ENCODE measurements around the gene KCNH2.
A peak's percentile ranks its signal among the peaks of the same experiment; 100 is the strongest.
"Not testable (repeated sequence)": the region's sequence is repeated elsewhere in the genome, so short reads cannot be mapped to it uniquely, and the experiment has no call there.

KCNH2 gene

DNA sequence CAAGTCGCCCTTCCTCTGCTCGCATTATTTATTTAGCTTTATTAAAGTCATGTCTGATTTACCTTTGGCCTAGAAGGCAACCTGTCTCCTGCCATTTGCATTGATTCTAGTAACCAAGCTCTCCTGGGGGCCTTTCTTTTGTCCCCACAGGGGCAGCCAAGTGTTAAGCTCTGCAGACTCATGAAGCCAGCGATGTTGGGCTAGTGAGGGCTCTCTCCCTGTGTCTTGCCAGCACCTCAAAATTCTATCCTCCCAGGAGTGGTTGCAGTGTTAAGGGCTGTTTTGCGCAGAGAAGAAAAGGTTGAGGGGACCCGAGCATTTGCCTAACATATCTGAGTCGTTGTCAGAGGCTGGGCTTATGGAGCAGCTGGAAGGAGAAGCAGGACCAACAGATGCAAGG is 63.9 kb downstream of the KCNH2 start:
- Histone ChIP-seq H3K4me3 (ENCODE audit: severe bottlenecking) (no peak overlapping the region), H3K36me3 (ENCODE audit: low read depth) (no peaks in the 10 kb centered on the region), H3K27me3 (ENCODE audit: insufficient read depth, poor library complexity, severe bottlenecking) (no peaks in the 10 kb centered on the region), H3K27ac (ENCODE audit: poor library complexity, severe bottlenecking) (no peak overlapping the region), H3K4me1 (ENCODE audit: insufficient read depth, poor library complexity, severe bottlenecking) (no peaks in the 10 kb centered on the region), H3K9me3 (ENCODE audit: severe bottlenecking) (no peaks in the 10 kb centered on the region)
- TF ChIP-seq, protein P1, sequence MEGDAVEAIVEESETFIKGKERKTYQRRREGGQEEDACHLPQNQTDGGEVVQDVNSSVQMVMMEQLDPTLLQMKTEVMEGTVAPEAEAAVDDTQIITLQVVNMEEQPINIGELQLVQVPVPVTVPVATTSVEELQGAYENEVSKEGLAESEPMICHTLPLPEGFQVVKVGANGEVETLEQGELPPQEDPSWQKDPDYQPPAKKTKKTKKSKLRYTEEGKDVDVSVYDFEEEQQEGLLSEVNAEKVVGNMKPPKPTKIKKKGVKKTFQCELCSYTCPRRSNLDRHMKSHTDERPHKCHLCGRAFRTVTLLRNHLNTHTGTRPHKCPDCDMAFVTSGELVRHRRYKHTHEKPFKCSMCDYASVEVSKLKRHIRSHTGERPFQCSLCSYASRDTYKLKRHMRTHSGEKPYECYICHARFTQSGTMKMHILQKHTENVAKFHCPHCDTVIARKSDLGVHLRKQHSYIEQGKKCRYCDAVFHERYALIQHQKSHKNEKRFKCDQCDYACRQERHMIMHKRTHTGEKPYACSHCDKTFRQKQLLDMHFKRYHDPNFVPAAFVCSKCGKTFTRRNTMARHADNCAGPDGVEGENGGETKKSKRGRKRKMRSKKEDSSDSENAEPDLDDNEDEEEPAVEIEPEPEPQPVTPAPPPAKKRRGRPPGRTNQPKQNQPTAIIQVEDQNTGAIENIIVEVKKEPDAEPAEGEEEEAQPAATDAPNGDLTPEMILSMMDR (IDR thresholded peaks at IDR 0.05; ENCODE audit: poor library complexity, severe bottlenecking) = no peak
- ATAC-seq (ENCODE audit: low read depth) (no peak), DNase-seq (ENCODE audit: low spot score) (no peak)

DNA sequence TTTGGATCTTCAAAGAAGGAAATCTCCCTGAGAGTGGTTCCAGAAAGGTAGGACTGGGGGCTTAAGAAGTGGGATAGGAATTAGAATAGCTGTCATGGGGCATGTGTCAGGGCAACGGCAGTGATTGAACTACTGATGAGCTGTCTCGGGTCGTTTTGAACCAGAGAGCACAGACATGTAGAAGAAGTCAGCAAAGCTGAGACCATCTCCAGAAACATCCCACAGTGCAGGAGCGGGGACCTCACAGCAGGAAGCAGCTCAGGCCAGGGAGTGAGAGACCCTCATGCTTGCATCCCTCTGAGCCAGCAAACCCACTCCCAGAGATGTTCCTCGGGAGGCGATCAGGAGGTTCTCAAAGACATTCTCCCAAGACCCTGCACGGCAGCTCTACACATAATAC is 65.7 kb downstream of the KCNH2 start:
- ATAC-seq (ENCODE audit: low read depth) (no peak), DNase-seq (ENCODE audit: low spot score) (no peak)
- Histone ChIP-seq H3K27me3 (ENCODE audit: insufficient read depth, poor library complexity, severe bottlenecking) (no peaks in the 10 kb centered on the region), H3K27ac (ENCODE audit: poor library complexity, severe bottlenecking) (no peak overlapping the region), H3K4me1 (ENCODE audit: insufficient read depth, poor library complexity, severe bottlenecking) (no peaks in the 10 kb centered on the region), H3K9me3 (ENCODE audit: severe bottlenecking) (no peaks in the 10 kb centered on the region), H3K4me3 (ENCODE audit: severe bottlenecking) (no peak overlapping the region), H3K36me3 (ENCODE audit: low read depth) (no peaks in the 10 kb centered on the region)
- TF ChIP-seq, protein P1 (IDR thresholded peaks at IDR 0.05; ENCODE audit: poor library complexity, severe bottlenecking) = no peak

DNA sequence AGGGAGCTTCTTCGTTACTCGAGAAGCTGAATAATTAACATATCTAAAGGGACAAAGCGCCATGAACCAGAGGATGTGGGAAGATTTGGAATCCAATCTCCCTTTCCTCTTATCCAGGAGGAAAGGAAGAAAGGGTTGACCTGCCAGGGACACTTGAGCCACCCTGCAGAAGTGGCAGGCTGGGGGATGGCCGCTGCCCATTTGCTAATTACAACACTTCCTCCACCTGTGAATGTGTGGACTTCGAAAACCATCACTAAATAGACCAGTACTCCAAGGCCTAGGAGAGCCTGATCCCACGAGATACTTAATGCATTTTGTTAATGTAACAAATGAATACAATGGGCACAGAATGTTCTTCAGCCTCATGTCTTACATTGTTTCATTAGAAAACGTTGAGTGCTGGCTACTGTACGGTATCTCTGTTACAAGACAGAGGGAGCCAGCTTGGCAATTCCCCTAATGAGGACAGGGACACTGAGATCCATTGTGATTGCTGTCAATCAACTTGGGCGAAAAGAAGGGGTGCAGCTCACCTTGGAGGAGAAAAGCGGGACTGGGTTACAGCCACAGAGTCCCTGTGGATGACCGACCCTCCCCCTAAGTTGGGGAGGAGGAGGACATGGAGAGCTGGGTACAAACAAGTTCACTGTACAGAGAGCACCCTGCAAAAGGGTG is 66.4 kb downstream of the KCNH2 start:
- no peaks in the 10 kb centered on the region for H3K9me3 ChIP-seq (ENCODE audit: severe bottlenecking)
- no peak overlapping the region for H3K4me3 ChIP-seq (ENCODE audit: severe bottlenecking)
- no peak overlapping the region for H3K27ac ChIP-seq (ENCODE audit: poor library complexity, severe bottlenecking)
- ATAC-seq (ENCODE audit: low read depth) = no peak
- H3K27me3 ChIP-seq (ENCODE audit: insufficient read depth, poor library complexity, severe bottlenecking) = no peaks in the 10 kb centered on the region
- TF ChIP-seq, protein P1 (IDR thresholded peaks at IDR 0.05; ENCODE audit: poor library complexity, severe bottlenecking) = no peak
- no peak for DNase-seq (ENCODE audit: low spot score)
- H3K36me3 ChIP-seq (ENCODE audit: low read depth) = no peaks in the 10 kb centered on the region
- H3K4me1 ChIP-seq (ENCODE audit: insufficient read depth, poor library complexity, severe bottlenecking) = no peaks in the 10 kb centered on the region

DNA sequence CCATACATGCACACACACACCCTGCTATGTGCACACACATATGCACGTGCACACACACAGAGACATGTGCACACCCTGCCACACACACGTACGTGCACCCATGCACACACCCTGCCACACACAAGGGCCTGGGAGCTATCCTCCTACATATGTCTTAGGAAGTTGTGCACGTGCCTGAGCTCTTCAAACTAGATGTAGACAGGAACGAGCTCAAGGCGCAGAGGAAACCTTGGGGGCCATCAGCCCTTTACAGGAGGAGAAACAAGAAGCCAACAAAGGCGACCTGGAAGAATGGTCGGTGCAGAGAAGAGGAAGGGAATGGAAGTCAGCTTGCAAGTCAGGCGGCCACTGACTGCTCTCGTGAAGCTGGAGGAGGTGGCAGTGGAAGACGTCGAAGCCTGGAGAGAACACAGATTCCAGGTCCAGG is 67.1 kb downstream of the KCNH2 start:
- no peaks in the 10 kb centered on the region for H3K27me3 ChIP-seq (ENCODE audit: insufficient read depth, poor library complexity, severe bottlenecking)
- no peak overlapping the region for H3K27ac ChIP-seq (ENCODE audit: poor library complexity, severe bottlenecking)
- peak; percentile 17; the same call in 2 of the 3 replicates for ATAC-seq (ENCODE audit: low read depth)
- no peaks in the 10 kb centered on the region for H3K9me3 ChIP-seq (ENCODE audit: severe bottlenecking)
- no peaks in the 10 kb centered on the region for H3K4me1 ChIP-seq (ENCODE audit: insufficient read depth, poor library complexity, severe bottlenecking)
- no peak overlapping the region for H3K4me3 ChIP-seq (ENCODE audit: severe bottlenecking)
- DNase-seq (ENCODE audit: low spot score) = no peak
- TF ChIP-seq, protein P1 (IDR thresholded peaks at IDR 0.05; ENCODE audit: poor library complexity, severe bottlenecking) = no peak
- no peaks in the 10 kb centered on the region for H3K36me3 ChIP-seq (ENCODE audit: low read depth)

DNA sequence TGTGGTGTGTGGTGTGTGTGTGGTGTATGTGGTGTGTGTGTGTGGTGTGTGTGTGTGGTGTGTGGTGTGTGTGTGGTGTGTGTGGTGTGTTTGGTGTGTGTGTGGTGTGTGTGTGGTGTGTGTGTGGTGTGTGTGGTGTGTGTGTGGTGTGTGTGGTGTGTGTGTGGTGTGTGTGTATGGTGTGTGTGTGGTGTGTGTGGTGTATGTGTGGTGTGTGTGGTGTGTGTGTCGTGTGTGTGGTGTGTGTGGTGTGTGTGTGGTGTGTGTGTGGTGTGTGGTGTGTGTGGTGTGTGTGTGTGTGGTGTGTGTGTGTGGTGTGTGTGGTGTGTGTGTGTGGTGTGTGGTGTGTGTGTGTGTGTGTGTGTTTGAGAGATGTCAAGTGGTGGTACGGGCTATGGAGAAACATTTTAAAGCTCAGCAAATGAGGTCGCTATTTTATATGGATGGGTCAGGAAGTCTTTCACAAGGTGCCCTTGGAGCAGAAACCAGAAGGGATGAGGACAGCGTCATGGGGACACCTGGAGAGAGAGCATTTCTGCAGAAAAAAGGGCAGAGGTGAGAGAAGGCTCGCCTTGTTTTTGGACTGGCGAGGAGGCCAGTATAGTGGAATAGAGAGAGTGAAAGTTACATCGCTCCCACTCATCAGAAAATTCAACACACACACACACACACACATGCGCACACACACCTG is 67.7 kb downstream of the KCNH2 start:
- ATAC-seq (ENCODE audit: low read depth) = peak; percentile 52; the same call in 2 of the 3 replicates
- H3K36me3 ChIP-seq (ENCODE audit: low read depth); DNase-seq (ENCODE audit: low spot score); H3K9me3 ChIP-seq (ENCODE audit: severe bottlenecking); H3K27me3 ChIP-seq (ENCODE audit: insufficient read depth, poor library complexity, severe bottlenecking); H3K4me1 ChIP-seq (ENCODE audit: insufficient read depth, poor library complexity, severe bottlenecking); H3K27ac ChIP-seq (ENCODE audit: poor library complexity, severe bottlenecking); H3K4me3 ChIP-seq (ENCODE audit: severe bottlenecking): not testable (repeated sequence)

Data from RWPE2 (cell line).